NCI-H526 treated with DMSO at 0.1 percent for 48 hours (cell line): ENCODE results near the gene SMOC2.

ENCODE experiments used
- DNase-seq: peaks from one replicate; lab custom pipeline; 2025; lab: John Stamatoyannopoulos, UW

Gene SMOC2

DNA sequence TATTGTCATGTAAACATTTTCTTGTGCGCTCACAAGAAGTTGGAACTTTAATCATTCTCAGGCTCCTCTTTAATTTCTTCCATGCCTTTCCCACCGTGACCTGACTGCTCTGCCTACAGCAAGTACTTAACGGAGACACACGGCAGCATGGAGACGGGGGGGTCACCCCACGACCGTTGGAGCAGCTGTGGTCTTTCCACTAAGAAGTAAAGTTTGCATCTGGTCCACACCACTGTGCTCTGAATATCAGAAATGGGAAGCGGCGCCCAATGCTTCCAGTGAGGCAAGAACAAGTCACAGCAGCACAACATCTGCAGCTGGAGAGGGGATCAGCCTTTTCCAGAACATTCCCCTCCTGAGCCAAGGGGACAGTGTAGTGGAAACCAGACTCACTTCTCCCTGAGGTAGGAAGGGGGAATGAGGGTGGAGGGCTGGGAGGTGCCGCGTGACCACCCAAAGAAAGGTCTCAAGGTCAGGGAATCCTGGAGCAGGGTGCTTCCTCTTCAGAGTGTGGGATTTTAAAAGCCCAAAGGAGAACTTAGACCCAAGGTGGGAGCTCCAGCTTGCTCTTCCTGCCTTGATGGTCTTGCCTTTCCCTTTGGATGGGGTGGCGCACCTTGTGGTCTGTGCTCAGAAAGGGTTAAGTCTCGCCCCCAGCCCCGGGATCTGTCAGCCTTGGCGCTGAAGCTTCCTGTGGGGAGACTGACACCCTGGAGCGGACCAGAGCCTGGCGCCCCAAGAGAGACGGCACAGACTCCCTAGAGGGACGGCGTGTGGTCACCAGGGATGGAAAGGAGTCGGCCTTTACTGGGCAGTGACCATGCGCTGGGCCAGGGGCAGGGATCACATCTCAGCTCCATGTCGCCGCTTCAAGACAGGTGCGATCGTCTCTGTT, 25.6 kb upstream of the SMOC2 start:
- DNase-seq, result no peak

DNA sequence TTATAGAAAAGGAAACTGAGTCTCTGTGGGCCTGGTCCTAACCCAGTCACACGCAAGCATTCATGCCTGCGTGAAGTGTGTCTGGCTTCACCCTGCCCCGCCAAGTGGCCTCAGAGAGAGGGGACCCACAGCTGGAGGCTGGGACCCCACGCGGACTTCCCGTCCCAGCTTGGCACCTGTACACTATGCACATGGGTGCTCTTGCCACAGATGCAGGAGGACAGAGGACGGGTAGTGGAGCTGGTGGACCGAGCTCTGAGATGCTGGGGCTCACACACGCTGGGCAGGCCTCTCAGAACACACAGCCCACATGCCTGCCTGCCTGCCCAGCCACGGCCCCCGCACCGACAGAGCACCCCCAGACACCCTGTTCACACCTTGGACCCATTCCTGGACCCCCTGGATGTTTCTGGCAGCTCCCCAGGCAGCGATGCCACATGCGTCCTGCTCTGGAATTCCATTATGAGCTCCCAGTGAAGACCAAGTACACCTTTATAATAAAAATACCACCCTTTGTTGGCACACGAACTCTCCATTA, 24.9 kb upstream of the SMOC2 start:
- no peak for DNase-seq

DNA sequence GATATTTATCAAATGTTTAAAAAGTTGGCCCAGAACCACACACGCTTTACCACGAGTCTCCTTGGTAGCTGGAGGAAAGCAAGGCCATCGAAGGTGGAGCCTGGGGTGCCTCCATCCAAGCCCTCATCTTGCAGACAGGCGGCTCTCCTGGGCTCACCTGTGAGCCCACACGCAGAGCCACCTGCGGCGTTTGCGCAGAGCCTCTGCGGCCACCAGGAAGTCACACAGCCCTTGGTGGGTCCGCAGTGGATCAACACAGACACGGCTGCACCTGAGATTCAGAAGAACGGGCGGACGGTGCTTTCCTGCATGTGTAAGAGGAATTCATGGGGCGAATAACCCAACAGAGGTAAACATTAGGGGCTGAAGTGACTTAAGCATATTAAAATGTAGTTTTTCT, 24.5 kb upstream of the SMOC2 start:
- DNase-seq, result no peak

- DNase-seq, result no peak
Observed at GRCh38 chr6:168417191-168417590, 23.8 kb upstream of the SMOC2 start.

DNA sequence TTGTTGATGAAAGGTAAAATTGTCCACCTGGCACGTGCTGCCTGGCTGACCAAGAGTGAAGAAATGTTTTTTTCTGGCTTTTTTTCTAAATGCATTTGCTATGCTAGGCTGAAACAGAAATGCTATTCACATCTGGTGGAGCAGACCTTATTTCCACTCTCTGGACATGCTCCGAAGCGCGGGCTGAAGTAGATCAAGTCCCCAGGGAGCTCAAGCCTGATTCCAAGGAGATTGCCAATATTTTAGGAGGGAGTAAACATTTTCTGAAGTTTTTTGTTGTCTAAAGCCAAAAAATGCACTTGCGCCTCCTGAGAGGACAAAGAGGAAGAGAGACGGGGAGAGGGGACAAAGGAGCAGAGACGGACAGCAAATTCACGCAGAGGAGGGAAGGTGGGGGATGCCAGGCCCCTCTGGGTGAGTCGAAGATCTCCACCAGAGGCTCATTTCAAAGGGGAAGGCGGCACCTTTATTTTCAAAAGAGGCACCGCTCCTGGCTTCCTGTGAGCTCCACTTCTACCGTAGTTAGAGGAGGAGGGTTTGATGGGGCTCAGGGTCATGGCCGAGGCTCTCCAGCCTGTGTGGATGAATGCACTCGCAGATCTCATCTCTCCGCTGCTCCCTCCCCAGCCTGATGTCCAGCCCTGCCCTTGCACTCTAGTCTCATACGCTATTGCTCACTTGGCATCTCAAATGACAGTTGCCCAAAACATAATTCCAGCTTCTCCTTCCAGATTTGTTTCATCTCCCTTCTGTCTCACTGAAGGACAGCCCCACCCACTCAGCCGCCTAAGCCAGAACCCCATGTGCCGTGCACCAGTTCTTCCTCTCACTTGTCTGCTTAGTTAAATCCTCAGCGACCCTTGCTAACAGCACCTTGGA, 23.1 kb upstream of the SMOC2 start:
- DNase-seq, result no peak

DNA sequence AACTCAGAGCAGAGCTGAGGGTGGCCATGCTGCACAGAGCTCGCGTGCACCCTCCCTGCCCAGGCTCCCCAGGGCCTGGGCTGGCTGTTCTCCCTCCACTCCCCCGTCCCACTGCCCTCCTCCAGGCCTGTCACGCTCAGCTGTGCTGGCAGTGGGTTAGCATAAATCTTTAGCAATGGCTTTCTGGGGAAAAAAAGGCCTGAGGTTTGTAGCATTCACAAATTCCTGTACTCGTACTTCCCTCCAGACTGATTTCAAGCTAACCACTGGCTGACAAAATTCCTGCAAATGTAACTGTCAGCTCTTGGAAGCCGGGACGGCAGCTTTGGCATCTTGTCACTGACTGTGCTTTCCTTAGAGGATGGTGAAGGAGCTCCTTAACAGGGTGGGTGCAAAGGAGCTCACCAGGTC, 22.3 kb upstream of the SMOC2 start:
- no peak for DNase-seq

GRCh38 chr6:168419569-168419968, 21.4 kb upstream of the SMOC2 start:
- no peak for DNase-seq

GRCh38 chr6:168420084-168420483, 20.9 kb upstream of the SMOC2 start:
- no peak for DNase-seq

- DNase-seq, result no peak
Observed at GRCh38 chr6:168420706-168421105, 20.3 kb upstream of the SMOC2 start.

DNA sequence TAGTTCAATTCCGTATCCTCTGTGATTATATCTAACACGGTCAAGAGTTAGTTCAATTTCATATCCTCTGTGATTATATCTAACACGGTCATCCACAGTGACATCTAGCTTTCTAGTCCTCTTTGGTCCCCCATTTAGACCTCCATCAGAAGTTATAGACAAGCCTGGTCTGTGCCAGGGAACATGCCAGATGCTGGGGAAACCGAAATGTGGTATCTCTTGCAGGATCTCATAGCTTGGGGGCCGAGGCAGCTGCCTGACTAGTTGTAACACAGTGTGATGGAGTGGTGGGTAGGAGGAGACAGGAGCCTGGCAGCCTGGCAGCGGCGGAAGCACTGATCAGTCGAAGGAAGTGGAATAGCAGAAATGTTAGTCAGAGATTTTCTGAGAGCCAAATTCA, 13.8 kb upstream of the SMOC2 start:
- no peak for DNase-seq

- no peak for DNase-seq
Observed at GRCh38 chr6:168428052-168428826, 12.7 kb upstream of the SMOC2 start.

DNA sequence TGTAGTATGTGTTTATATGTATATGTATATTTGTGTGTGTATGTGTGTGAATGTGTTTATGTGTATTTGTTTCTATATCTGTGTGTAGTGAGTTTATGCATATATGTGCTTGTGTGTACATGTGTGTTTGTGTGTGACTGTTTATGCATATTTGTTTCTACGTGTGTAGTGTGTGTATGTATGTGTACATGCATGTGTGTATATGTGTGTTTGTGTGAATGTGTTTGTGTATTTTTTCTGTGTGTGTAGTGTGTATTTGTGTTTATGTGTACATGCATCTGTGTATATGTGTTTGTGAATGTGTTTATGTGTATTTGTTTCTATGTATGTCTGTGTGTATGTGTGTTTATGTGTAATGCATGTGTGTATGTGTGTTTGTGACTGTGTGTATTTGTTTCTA, 12.1 kb upstream of the SMOC2 start:
- no peak for DNase-seq

DNA sequence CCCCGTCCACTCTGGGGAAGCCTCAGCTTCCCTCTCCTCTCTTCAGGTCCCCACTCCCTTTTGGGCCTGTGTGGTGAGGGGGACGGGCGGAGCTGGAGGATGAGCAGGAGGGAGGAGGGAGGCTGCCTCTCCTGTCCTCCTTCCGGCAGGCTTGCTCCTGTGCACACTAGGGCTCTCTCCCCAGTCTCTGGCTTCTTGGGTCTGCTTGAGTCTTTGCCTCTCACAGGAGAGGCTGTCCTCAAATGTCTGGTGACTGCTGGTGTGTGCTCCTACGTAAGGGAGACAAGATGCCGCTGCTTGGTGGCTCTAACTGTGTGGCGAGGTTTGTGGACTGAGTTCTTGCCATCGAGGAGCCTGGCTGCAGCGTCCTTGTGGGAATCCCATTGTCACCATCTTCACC, 8.8 kb upstream of the SMOC2 start:
- no peak for DNase-seq

GRCh38 chr6:168433898-168434297, 7.1 kb upstream of the SMOC2 start:
- no peak for DNase-seq

DNA sequence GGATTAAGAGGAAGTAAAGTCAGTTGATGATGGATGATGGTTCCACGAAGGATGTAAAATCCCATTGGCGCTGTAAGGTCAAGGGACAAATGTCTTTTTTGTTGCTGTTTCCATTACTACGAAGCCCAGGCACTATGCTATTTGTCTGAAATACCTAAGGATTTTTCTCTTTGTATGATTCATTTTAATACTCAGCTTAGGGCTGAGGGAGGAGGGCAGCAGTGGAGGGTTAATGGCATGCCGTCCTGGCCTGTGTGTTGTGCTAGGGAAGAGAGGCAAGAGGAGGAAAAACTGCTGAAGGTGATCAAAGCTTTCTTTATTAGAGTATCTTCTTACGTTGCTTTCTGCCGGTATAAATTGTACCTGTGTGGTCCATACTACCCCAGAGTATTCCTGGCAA, 6.5 kb upstream of the SMOC2 start:
- DNase-seq, result no peak

DNA sequence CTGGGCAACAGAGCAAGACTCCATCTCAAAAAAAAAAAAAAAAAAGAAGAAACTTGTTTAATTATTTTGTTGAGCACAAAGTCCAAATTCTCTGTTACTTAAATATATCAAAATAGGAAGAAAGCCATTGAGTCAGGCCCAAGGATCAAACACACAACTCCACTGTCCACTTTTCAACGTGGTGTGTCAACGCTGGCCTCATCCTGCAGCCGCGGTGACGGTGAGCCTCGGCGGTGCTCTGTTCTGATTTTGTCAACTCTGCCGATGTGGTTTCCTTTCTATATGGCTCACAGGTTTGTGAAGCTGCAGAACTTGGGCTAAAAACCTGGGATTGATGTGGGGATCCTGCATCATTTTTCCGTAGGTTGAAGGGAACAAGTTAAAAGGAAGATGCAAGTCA, 3.2 kb upstream of the SMOC2 start:
- DNase-seq, result no peak

DNA sequence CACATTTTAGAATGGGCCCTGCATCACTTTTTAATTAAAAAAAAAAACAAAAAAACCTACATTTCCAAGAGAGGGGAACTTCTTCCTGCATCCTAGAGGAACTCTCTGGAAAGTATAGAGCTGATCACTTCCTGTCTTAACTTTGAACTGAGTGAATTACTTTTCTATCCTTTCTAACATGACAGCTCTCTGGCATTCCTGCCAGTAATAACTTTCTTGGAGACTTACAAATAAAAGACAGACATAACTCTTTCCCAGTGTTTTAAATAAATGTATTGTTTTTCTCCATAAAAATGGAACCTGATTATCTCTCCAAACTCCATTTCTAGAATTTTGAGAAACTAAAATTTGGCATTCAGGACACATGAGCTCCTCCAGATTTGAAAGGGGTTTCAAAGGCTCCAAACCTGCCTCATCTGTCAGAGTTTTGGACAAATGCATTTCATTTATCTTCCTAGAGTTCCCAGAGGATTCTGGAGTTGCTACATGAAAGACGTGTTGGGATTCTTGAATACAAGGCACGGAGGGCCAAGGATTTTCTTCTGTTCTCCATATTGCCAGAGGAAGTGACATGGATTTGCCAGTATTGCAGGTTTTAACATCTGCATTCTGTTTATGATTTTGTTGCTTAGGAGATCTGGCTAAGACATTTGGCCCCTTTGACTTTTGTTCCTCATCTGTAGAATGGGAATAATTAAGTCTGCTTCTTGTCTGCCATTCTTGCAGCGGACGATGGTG, 2.0 kb upstream of the SMOC2 start:
- DNase-seq, result no peak

- DNase-seq, result no peak
Observed at GRCh38 chr6:168439794-168440450, 1.1 kb upstream of the SMOC2 start.

DNA sequence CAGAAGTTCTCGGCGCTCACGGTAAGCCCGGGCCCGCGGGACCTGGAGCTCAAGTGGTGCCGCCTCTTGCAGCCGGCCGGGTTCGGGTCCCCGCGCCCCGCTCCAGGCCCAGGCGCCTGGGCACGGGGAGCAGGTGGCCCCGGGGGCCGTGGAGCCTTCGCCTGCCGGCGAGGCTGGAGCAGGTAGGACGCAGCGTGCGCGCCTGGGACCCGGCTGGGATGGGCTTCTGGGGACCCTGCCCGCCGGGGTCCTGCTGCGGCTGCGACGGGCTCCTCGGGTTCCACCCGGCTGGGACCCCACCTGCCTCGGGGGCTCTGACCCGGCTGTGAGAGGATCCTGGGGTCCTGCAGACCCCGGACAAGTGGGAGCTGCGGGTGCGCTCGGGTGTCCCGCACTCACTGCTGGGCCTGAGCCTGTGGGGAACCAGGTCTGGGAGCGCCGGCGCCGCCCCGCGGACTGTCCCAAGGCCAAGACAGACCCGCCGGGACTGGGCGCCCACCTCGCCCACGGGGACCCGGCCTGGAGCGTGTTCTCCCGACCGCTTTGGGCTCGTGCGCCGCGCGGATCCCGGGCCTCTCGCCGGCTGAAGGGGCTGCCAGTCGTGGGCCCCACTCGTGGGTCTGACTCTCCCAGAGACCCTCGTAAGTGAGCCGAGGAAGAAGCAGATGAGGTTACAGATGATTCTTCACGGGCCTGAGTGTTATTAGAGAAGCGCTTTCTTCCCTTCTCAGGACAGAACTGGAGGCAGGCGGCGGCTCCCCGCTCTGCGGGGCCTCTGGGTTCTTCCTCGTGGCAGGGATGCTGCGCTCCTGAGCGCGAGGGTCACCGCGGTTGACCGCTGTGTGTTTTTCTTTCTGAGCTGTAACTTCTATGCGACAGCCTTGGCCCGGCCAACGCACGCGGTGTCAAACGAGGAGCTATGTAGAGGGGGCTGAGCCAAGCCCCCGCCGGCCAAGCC, 729 bp downstream of the SMOC2 start:
- peak; percentile 16 for DNase-seq

DNA sequence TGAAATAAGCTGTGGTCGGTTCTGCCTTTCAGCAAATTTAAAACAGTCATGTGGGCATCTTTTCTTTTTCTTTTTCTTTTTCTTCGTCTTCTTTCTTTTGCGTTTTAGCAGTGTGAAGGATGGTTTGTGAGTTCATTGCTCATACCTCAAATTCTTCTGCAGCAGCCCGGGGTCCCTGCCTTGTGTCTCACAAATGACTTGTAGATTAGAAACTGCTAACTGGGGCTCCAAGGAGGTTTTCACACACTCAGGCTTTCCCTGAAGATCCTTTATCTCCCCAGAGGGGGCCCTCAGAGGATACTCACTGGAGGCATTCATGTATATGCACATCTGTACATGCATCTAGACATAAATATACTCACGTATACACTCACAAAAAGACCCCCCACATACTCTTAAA, 1.7 kb downstream of the SMOC2 start:
- DNase-seq, result no peak
